GM12875 (cell line): ENCODE data around the gene MAGI1.

Experiments used
- H3K4me3 ChIP-seq: one replicate; pipeline ENCODE4 v1.5.1; 2011; ENCODE audit warnings: low read depth, low read length, control low read depth
- CTCF ChIP-seq: IDR thresholded peaks from 2 replicates; pipeline ENCODE4 v1.5.1; 2011; ENCODE audit warnings: low read depth, mild to moderate bottlenecking, control low read depth, inconsistent platforms, low read length, moderate library complexity, borderline replicate concordance; ENCODE audit not compliant: insufficient read depth

MAGI1 gene

DNA sequence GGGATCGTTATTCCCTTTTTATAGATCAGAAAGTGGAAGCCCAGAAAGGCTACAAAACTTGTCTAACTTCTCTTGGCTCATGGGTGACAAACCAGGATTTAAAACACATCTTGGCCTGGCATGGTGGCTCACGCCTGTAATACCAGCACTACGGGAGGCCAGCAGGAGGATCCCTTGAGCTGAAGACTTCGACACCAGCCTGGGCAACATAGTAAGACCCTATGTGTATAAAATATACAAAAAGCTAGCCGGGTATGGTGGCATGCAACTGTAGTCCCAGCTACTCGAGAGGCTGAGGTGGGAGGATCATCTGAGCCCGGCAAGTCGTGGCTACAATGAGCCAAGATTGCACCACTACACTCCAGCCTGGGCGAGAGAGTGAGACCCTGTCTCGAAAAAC, 479.1 kb downstream of the MAGI1 start:
- no peak overlapping the region for H3K4me3 ChIP-seq
- TF ChIP-seq CTCF = no peak

DNA sequence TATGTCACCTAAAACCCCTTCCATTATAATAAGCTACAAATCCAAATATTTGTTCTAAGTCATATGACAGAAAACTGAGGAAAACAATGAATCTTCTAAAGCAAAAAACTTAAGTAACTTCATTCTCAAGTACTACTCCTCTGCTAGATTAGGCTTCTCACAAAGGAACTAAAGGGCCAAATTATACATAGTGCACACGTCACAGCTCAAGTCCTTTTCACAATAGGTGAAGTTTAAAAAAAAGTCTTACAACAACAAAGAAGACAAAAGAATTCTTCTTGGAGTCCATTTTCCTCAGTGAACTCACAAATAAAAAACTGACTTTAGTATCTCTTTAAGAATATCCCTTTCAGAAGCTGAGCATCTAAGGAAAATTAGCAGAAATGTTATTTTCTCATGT, 479.9 kb downstream of the MAGI1 start:
- H3K4me3 ChIP-seq = no peak overlapping the region
- no peak for TF ChIP-seq CTCF

DNA sequence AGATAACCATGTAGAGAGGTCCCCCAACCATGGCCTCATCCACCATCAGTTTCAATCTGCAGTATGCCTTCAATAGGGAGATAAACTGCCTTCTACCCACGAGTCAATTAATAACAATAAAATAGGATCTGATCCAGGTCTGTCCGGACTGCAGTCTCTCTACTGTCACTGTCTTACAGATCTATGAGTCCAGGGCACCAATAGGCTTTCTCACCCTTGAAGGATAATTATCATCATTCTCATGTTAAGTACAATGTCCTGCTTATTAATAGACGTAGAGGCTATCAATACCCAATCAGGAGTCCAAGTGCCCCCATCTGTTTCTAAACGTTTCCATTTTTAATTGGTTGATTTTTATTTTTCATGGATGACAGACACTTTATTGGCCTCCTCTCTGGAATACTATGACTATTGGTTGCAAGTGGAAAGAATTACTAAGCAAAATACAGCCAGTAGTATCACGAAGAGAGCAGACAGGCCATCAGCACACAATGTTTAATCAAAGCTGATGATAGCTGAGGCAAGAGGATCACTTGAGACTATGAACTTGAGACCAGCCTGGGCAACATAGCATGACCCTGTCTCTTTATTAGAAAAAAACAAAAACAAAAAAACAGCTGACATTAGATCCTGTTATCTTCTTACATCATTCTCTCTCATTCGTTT, 480.7 kb downstream of the MAGI1 start:
- H3K4me3 ChIP-seq = no peak overlapping the region
- TF ChIP-seq CTCF = no peak

- TF ChIP-seq CTCF = no peak
- H3K4me3 ChIP-seq = no peak overlapping the region
Measured at GRCh38 chr3:65556934-65557577, 481.7 kb downstream of the MAGI1 start.

- no peak overlapping the region for H3K4me3 ChIP-seq
- TF ChIP-seq CTCF = no peak
Measured at GRCh38 chr3:65552434-65552833, 486.3 kb downstream of the MAGI1 start.

GRCh38 chr3:65551945-65552344, 486.8 kb downstream of the MAGI1 start:
- TF ChIP-seq CTCF = no peak
- no peak overlapping the region for H3K4me3 ChIP-seq

DNA sequence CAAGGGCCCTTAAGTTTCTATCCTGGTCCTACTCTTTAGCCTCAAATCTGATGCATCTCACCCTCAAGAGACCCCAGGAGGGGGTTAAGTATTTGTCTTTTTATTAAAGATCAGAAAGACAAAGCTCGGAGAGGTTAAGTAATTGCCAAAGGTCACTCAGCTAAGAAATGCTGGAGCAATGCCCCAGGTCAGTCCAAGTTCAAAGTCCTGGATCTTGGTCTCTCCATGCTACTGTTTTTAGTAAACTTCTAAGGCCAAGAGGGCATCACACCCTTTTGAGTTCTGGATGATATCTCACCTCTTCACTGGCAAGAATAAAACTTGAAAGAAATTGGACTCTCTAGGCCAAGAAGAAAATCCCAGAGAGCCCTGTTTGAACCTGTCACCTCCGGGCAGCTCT, 488.6 kb downstream of the MAGI1 start:
- H3K4me3 ChIP-seq = no peak overlapping the region
- TF ChIP-seq CTCF = no peak
